ENCODE measurements around the gene LMNB1.

LMNB1 gene

DNA sequence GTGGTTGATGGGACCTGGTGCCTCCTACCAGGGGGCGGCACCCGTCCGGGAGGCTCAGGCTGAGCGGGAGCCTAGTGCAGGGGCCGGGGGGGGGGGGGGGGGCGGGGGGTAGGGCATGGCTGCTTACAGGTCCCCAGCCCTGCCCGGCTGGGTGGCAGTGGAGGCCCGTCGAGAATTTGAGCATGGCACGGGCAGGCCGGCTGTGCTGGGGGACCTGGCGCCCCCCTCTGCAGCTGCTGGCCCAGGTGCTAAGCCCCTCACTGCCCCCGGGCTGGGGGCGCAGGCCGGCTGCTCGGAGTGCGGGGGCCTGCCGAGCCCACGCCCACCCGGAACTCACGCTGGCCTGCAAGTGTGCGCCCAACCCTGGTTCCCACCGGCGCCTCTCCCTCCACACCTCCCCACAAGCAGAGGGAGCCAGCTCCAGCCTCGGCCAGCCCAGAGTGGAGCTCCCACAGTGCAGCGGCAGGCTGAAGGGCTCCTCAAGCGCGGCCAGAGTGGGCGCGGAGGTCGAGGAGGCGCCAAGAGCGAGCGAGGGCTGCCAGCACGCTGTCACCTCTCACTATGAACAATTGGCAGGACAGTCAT is 77.7 kb downstream of the LMNB1 start:
- Histone ChIP-seq H3K9ac (ENCODE audit: low read length) (no peak overlapping the region), H2BK5ac (ENCODE audit: low read depth, low read length, poor library complexity, severe bottlenecking) (no peak overlapping the region), H3K79me1 (replicated peaks; ENCODE audit: low read length, poor library complexity, severe bottlenecking) (peaks cover 2% of the 10 kb centered on the region), H4K91ac (ENCODE audit: low read length) (no peak overlapping the region), H3K14ac (ENCODE audit: low read length in 2 of 2) (no peak overlapping the region), H3K4me2 (ENCODE audit: low read length, poor library complexity, severe bottlenecking) (no peak overlapping the region), H4K8ac (ENCODE audit: low read length) (peak overlapping the region; percentile 9), H2AFZ (ENCODE audit: low read depth, low read length) (no peak overlapping the region), H3K27ac (ENCODE audit: low read length, poor library complexity, severe bottlenecking) (no peak overlapping the region), H3K36me3 (ENCODE audit: control insufficient read depth in 1 of 2, insufficient read depth in 2 of 2, low read depth in 1 of 2, low read length in 2 of 2) (peaks cover 0 to 7% of the 10 kb centered on the region in 2 experiments), H3K4me3 (ENCODE audit: insufficient read depth in 1 of 2, low read depth in 1 of 2, low read length in 2 of 2) (no peak overlapping the region), H3K9me3 (ENCODE audit: control insufficient read depth, low read length) (no peaks in the 10 kb centered on the region), H3K4ac (ENCODE audit: low read depth in 1 of 2, low read length in 2 of 2) (no peak overlapping the region), H3K4me1 (ENCODE audit: control insufficient read depth, insufficient read depth, low read depth, low read length) (peaks cover 1% of the 10 kb centered on the region), H2BK15ac (ENCODE audit: low read depth, poor library complexity, severe bottlenecking) (no peak overlapping the region), H3K27me3 (ENCODE audit: control insufficient read depth in 1 of 2, insufficient read depth in 1 of 2, low read length in 2 of 2) (no peaks in the 10 kb centered on the region), H3K23ac (ENCODE audit: low read length in 2 of 2) (no peak overlapping the region), H2BK12ac (ENCODE audit: low read length in 2 of 2) (no peak overlapping the region), H2BK120ac (ENCODE audit: low read depth, low read length) (no peak overlapping the region), H2AK5ac (ENCODE audit: low read length, severe bottlenecking) (no peak overlapping the region), H3K18ac (ENCODE audit: low read depth in 1 of 2, low read length in 2 of 2) (no peak overlapping the region)
- no peak for DNase-seq
- 92% methylated on average over 33 of the region's 35 CpGs for WGBS

DNA sequence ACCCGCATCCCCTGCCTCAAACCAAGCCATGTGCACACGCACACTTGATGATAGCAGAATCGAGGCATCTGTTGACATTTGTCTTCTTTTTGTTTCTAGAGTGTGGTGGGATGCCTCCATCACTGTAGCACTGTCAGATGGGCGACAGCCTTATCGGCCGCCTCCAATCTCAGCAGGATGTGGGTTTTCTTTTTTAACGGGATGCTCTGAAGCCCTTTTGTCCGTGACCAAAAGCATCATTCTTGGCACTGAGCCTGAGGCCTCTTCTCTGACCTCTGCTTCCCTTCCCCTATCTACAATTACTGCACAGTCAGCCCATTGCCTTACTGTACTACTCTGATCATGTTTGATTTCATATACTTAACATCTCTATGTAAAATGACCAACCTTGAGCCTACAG is 78.3 kb downstream of the LMNB1 start:
- no peak overlapping the region for H4K8ac ChIP-seq (ENCODE audit: low read length)
- no peak overlapping the region for H3K4me2 ChIP-seq (ENCODE audit: low read length, poor library complexity, severe bottlenecking)
- no peak overlapping the region for H2AFZ ChIP-seq (ENCODE audit: low read depth, low read length)
- no peak overlapping the region for H3K14ac ChIP-seq (ENCODE audit: low read length in 2 of 2)
- 76% methylated on average over 8 of the region's 8 CpGs for WGBS
- H2BK12ac ChIP-seq (ENCODE audit: low read length in 2 of 2): no peak overlapping the region
- no peak for DNase-seq
- H3K27ac ChIP-seq (ENCODE audit: low read length, poor library complexity, severe bottlenecking): no peak overlapping the region
- H2BK5ac ChIP-seq (ENCODE audit: low read depth, low read length, poor library complexity, severe bottlenecking): no peak overlapping the region
- H3K18ac ChIP-seq (ENCODE audit: low read depth in 1 of 2, low read length in 2 of 2): no peak overlapping the region
- no peaks in the 10 kb centered on the region for H3K9me3 ChIP-seq (ENCODE audit: control insufficient read depth, low read length)
- H3K9ac ChIP-seq (ENCODE audit: low read length): no peak overlapping the region
- H2BK15ac ChIP-seq (ENCODE audit: low read depth, poor library complexity, severe bottlenecking): no peak overlapping the region
- no peak overlapping the region for H3K4ac ChIP-seq (ENCODE audit: low read depth in 1 of 2, low read length in 2 of 2)
- H2AK5ac ChIP-seq (ENCODE audit: low read length, severe bottlenecking): no peak overlapping the region
- no peaks in the 10 kb centered on the region for H3K27me3 ChIP-seq (ENCODE audit: control insufficient read depth in 1 of 2, insufficient read depth in 1 of 2, low read length in 2 of 2)
- no peak overlapping the region for H3K23ac ChIP-seq (ENCODE audit: low read length in 2 of 2)
- H3K79me1 ChIP-seq (replicated peaks; ENCODE audit: low read length, poor library complexity, severe bottlenecking): peaks cover 2% of the 10 kb centered on the region
- H3K4me1 ChIP-seq (ENCODE audit: control insufficient read depth, insufficient read depth, low read depth, low read length): peaks cover 1% of the 10 kb centered on the region
- peaks cover 0 to 7% of the 10 kb centered on the region in 2 experiments for H3K36me3 ChIP-seq (ENCODE audit: control insufficient read depth in 1 of 2, insufficient read depth in 2 of 2, low read depth in 1 of 2, low read length in 2 of 2)
- H3K4me3 ChIP-seq (ENCODE audit: insufficient read depth in 1 of 2, low read depth in 1 of 2, low read length in 2 of 2): no peak overlapping the region
- H2BK120ac ChIP-seq (ENCODE audit: low read depth, low read length): no peak overlapping the region
- no peak overlapping the region for H4K91ac ChIP-seq (ENCODE audit: low read length)

DNA sequence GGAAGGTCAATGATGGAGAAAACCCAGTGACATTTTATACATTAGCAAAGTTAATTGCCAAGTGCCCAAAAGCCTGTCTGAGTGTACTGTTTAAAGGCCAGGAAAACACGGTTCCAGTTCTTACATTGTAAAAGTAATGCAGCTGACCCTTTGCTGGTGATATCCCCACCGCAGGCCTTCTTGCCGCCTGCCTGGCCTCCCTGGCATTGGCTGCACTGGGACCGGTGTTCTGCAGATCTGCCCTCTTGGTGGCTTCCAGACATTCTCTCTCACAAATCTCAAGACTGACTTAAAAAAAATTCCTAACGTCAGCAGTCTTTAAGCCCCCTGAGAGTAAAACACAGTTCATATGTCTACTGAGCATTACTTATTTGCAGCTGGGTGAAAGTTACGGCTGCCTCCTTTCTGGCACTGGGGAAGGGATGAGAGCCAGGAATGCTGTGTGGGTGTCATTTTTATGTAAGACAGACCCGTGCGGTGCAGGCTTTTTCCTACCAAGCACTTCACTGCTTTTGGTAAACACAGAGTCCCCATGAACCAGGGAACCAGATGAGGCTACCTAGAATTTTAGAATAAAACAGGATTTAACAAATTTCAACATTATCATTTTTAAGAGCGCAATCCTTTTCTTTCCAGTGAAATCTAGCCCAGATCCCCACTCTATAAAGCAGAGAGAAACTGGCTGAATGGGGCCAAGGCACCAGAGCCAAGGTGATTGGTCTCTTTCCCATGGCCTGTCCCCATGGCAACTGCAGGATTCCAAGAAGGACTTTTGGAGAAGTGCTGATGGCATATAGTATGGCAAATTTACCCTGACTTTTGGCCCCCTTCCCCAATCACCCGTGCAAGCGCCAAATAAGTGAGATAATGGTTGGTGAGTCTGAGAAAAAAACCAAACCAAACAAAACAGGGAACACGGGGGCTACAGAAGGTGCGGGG is 80.8 kb downstream of the LMNB1 start:
- no peak overlapping the region for H2BK5ac ChIP-seq (ENCODE audit: low read depth, low read length, poor library complexity, severe bottlenecking)
- H3K23ac ChIP-seq (ENCODE audit: low read length in 2 of 2): no peak overlapping the region
- H3K4me2 ChIP-seq (ENCODE audit: low read length, poor library complexity, severe bottlenecking): no peak overlapping the region
- no peak for DNase-seq
- no peaks in the 10 kb centered on the region for H3K4me1 ChIP-seq (ENCODE audit: control insufficient read depth, insufficient read depth, low read depth, low read length)
- H3K9me3 ChIP-seq (ENCODE audit: control insufficient read depth, low read length): no peaks in the 10 kb centered on the region
- no peak overlapping the region for H2BK15ac ChIP-seq (ENCODE audit: low read depth, poor library complexity, severe bottlenecking)
- 78% methylated on average over 10 of the region's 13 CpGs for WGBS
- H3K14ac ChIP-seq (ENCODE audit: low read length in 2 of 2): no peak overlapping the region
- no peaks in the 10 kb centered on the region for H3K27me3 ChIP-seq (ENCODE audit: control insufficient read depth in 1 of 2, insufficient read depth in 1 of 2, low read length in 2 of 2)
- H3K4me3 ChIP-seq (ENCODE audit: insufficient read depth in 1 of 2, low read depth in 1 of 2, low read length in 2 of 2): no peak overlapping the region
- peak overlapping the region; percentile 30 for H3K9ac ChIP-seq (ENCODE audit: low read length)
- no peak overlapping the region for H3K4ac ChIP-seq (ENCODE audit: low read depth in 1 of 2, low read length in 2 of 2)
- H3K79me1 ChIP-seq (replicated peaks; ENCODE audit: low read length, poor library complexity, severe bottlenecking): peaks cover 2% of the 10 kb centered on the region
- H4K8ac ChIP-seq (ENCODE audit: low read length): peak overlapping the region; percentile 45
- no peak overlapping the region for H2BK120ac ChIP-seq (ENCODE audit: low read depth, low read length)
- H3K27ac ChIP-seq (ENCODE audit: low read length, poor library complexity, severe bottlenecking): no peak overlapping the region
- no peak overlapping the region for H3K18ac ChIP-seq (ENCODE audit: low read depth in 1 of 2, low read length in 2 of 2)
- H3K36me3 ChIP-seq (ENCODE audit: control insufficient read depth in 1 of 2, insufficient read depth in 2 of 2, low read depth in 1 of 2, low read length in 2 of 2): peaks cover 0 to 7% of the 10 kb centered on the region in 2 experiments
- H4K91ac ChIP-seq (ENCODE audit: low read length): no peak overlapping the region
- H2AFZ ChIP-seq (ENCODE audit: low read depth, low read length): no peak overlapping the region
- no peak overlapping the region for H2AK5ac ChIP-seq (ENCODE audit: low read length, severe bottlenecking)
- H2BK12ac ChIP-seq (ENCODE audit: low read length in 2 of 2): peak overlapping the region in 1 of 2 experiments; percentile 5

DNA sequence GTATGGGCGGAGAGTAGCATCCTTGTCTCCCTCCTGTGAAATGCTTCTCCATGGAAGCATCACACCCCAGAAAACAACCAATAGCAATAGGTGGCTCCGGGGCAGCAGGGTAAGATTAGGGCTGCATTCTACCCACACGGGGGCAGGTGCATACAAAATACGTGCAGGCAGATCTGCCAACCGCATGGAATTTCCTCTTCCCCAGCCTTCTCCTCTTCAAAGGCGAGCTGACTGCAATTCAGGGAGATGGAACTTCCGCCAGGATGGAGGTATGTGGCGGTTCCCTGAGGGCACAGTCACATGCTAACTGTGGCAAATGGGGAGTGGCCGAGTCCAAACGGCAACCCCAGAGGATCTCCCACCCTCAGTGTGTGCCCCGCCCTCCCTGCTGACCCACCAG is 81.5 kb downstream of the LMNB1 start:
- H3K14ac ChIP-seq (ENCODE audit: low read length in 2 of 2): no peak overlapping the region
- H2BK15ac ChIP-seq (ENCODE audit: low read depth, poor library complexity, severe bottlenecking): no peak overlapping the region
- H4K8ac ChIP-seq (ENCODE audit: low read length): no peak overlapping the region
- no peak overlapping the region for H3K4me2 ChIP-seq (ENCODE audit: low read length, poor library complexity, severe bottlenecking)
- H3K4me1 ChIP-seq (ENCODE audit: control insufficient read depth, insufficient read depth, low read depth, low read length): no peaks in the 10 kb centered on the region
- no peak overlapping the region for H2AFZ ChIP-seq (ENCODE audit: low read depth, low read length)
- no peak overlapping the region for H2BK12ac ChIP-seq (ENCODE audit: low read length in 2 of 2)
- H3K79me1 ChIP-seq (replicated peaks; ENCODE audit: low read length, poor library complexity, severe bottlenecking): peaks cover 2% of the 10 kb centered on the region
- H3K23ac ChIP-seq (ENCODE audit: low read length in 2 of 2): no peak overlapping the region
- H3K9ac ChIP-seq (ENCODE audit: low read length): no peak overlapping the region
- peaks cover 0 to 7% of the 10 kb centered on the region in 2 experiments for H3K36me3 ChIP-seq (ENCODE audit: control insufficient read depth in 1 of 2, insufficient read depth in 2 of 2, low read depth in 1 of 2, low read length in 2 of 2)
- no peak overlapping the region for H2BK5ac ChIP-seq (ENCODE audit: low read depth, low read length, poor library complexity, severe bottlenecking)
- H3K18ac ChIP-seq (ENCODE audit: low read depth in 1 of 2, low read length in 2 of 2): no peak overlapping the region
- H4K91ac ChIP-seq (ENCODE audit: low read length): no peak overlapping the region
- no peak overlapping the region for H3K4me3 ChIP-seq (ENCODE audit: insufficient read depth in 1 of 2, low read depth in 1 of 2, low read length in 2 of 2)
- no peak overlapping the region for H3K27ac ChIP-seq (ENCODE audit: low read length, poor library complexity, severe bottlenecking)
- no peaks in the 10 kb centered on the region for H3K9me3 ChIP-seq (ENCODE audit: control insufficient read depth, low read length)
- H2AK5ac ChIP-seq (ENCODE audit: low read length, severe bottlenecking): no peak overlapping the region
- no peak overlapping the region for H3K4ac ChIP-seq (ENCODE audit: low read depth in 1 of 2, low read length in 2 of 2)
- DNase-seq: no peak
- H3K27me3 ChIP-seq (ENCODE audit: control insufficient read depth in 1 of 2, insufficient read depth in 1 of 2, low read length in 2 of 2): no peaks in the 10 kb centered on the region
- 89% methylated on average over 8 of the region's 11 CpGs for WGBS
- no peak overlapping the region for H2BK120ac ChIP-seq (ENCODE audit: low read depth, low read length)
